H1 (cell line): Measurements from ENCODE around the gene PNPLA1. TPM values are rescaled to one million over a fixed set of nuclear protein-coding genes. Genes with fewer than 3 reads are reported as not detected.

Source experiments
- CTCF ChIA-PET: fragments of 300-600 bp; sonication (Branson Sonifier 250); formaldehyde crosslinking; loops from one replicate; lab custom pipeline; 2021; ENCODE audit not compliant: partially characterized antibody; lab: Charles Lee
- POLR2A ChIA-PET: fragments of 300-600 bp; sonication (Branson Sonifier 250); formaldehyde crosslinking; loops from one replicate; lab custom pipeline; 2021; ENCODE audit warnings: inconsistent platforms; ENCODE audit not compliant: partially characterized antibody; lab: Charles Lee
- DNase-seq, 2 experiments: peaks; one replicate each; pipeline versions ENCODE4 v3.0.0 to v3.0.0-alpha.2; 2010 to 2022; ENCODE audit warnings: low spot score in 2 of 2, low read depth in 1 of 2, mixed read lengths in 1 of 2
- FAIRE-seq: peaks from 2 replicates; lab custom pipeline; 2011; peaks lifted over from hg19 to GRCh38; lab: Jason Lieb, UNC
- H2AFZ ChIP-seq: 2 replicates; pipeline ENCODE4 v1.8.1; 2012; ENCODE audit warnings: low read length, inconsistent platforms
- H2AK5ac ChIP-seq: 2 replicates; pipeline ENCODE4 v1.6.1; 2013; ENCODE audit warnings: low read depth, low read length
- H2BK120ac ChIP-seq: replicated peaks from 2 replicates; pipeline ENCODE3; 2013; ENCODE audit warnings: low read depth, low read length, inconsistent platforms
- H2BK12ac ChIP-seq: 2 replicates; pipeline ENCODE4 v1.6.1; 2013; ENCODE audit warnings: low read depth, low read length
- H2BK15ac ChIP-seq: 2 replicates; pipeline ENCODE4 v1.6.1; 2013; ENCODE audit warnings: low read length
- H2BK20ac ChIP-seq: 2 replicates; pipeline ENCODE4 v1.6.1; 2013; ENCODE audit warnings: low read length
- H2BK5ac ChIP-seq: 2 replicates; pipeline ENCODE4 v1.6.1; 2013; ENCODE audit warnings: low read depth, low read length
- H3K14ac ChIP-seq: 2 replicates; pipeline ENCODE4 v1.6.1; 2013; ENCODE audit warnings: inconsistent platforms; ENCODE audit not compliant: insufficient read length
- H3K18ac ChIP-seq: 2 replicates; pipeline ENCODE4 v1.6.1; 2013; ENCODE audit warnings: low read length; ENCODE audit errors: extremely low read depth
- H3K23ac ChIP-seq: 2 replicates; pipeline ENCODE4 v1.6.1; 2013; ENCODE audit warnings: inconsistent platforms; ENCODE audit not compliant: insufficient read length
- H3K23me2 ChIP-seq: 2 replicates; pipeline ENCODE4 v1.6.1; 2013; ENCODE audit warnings: low read depth, low read length
- H3K27ac ChIP-seq: 2 replicates; pipeline ENCODE4 v1.6.1; 2011; ENCODE audit warnings: low read depth, low read length, inconsistent platforms
- H3K27me3 ChIP-seq, 4 experiments: replicated peaks in 1 of 4; 1 replicate in 1 of 4; 2 replicates in 3 of 4; pipeline versions ENCODE4 v1.6.1 to v1.8.1; 2011 to 2013; ENCODE audit warnings: low read length in 3 of 4, mild to moderate bottlenecking in 3 of 4, inconsistent platforms in 2 of 4, mixed read lengths in 2 of 4, moderate library complexity in 1 of 4; ENCODE audit not compliant: control insufficient read depth in 3 of 4, insufficient read depth in 3 of 4; ENCODE audit errors: extremely low read depth in 1 of 4
- H3K36me3 ChIP-seq, 4 experiments: 2 replicates each; pipeline versions ENCODE4 v1.6.1 to v1.8.1; 2011 to 2013; ENCODE audit warnings: mild to moderate bottlenecking in 4 of 4, low read length in 3 of 4, moderate library complexity in 2 of 4, control low read depth in 1 of 4, inconsistent platforms in 1 of 4; ENCODE audit not compliant: insufficient read depth in 4 of 4, control insufficient read depth in 2 of 4
- H3K4ac ChIP-seq: replicated peaks from 2 replicates; pipeline ENCODE3; 2013; ENCODE audit warnings: low read length, low read depth, mixed read lengths, inconsistent platforms; ENCODE audit not compliant: insufficient read length
- H3K4me1 ChIP-seq, 4 experiments: replicated peaks in 1 of 4; 1 replicate in 1 of 4; 2 replicates in 3 of 4; pipeline versions ENCODE4 v1.6.1 to v1.8.1; 2011 to 2013; ENCODE audit warnings: low read length in 3 of 4, inconsistent platforms in 2 of 4, mixed read lengths in 1 of 4; ENCODE audit not compliant: insufficient read depth in 4 of 4, control insufficient read depth in 3 of 4
- H3K4me2 ChIP-seq, 2 experiments: 2 replicates each; pipeline versions ENCODE4 v1.6.1 to v1.8.1; 2011 to 2013; ENCODE audit warnings: low read depth in 2 of 2, low read length in 2 of 2, control low read depth in 1 of 2, inconsistent platforms in 1 of 2, mild to moderate bottlenecking in 1 of 2; ENCODE audit not compliant: insufficient read depth in 1 of 2
- H3K4me3 ChIP-seq, 4 experiments: fragments of 200-600, 300-600 bp in 1 of 4; sonication (generic), shearing (Covaris generic), sonication (Bioruptor Twin) in 1 of 4; 2 replicates each; pipeline versions ENCODE4 v1.5.1 to v1.8.1; 2011 to 2016; ENCODE audit warnings: low read length in 4 of 4, low read depth in 3 of 4, control low read depth in 2 of 4, inconsistent platforms in 2 of 4, mild to moderate bottlenecking in 2 of 4, mixed read lengths in 1 of 4, moderate library complexity in 1 of 4; ENCODE audit not compliant: insufficient read depth in 2 of 4; ENCODE audit errors: extremely low read depth in 1 of 4
- H3K56ac ChIP-seq: replicated peaks from 2 replicates; pipeline ENCODE3; 2013; ENCODE audit warnings: low read depth, mild to moderate bottlenecking, mixed read lengths, low read length, inconsistent platforms; ENCODE audit not compliant: insufficient read length
- H3K79me1 ChIP-seq: 2 replicates; pipeline ENCODE4 v1.6.1; 2013; ENCODE audit warnings: low read depth, low read length, control low read depth
- H3K79me2 ChIP-seq, 2 experiments: 2 replicates each; pipeline versions ENCODE4 v1.6.1 to v1.8.1; 2012 to 2013; ENCODE audit warnings: low read length in 2 of 2, mild to moderate bottlenecking in 2 of 2, inconsistent platforms in 1 of 2; ENCODE audit not compliant: insufficient read depth in 2 of 2, control insufficient read depth in 1 of 2
- H3K9ac ChIP-seq, 4 experiments: replicated peaks in 1 of 4; 1 replicate in 1 of 4; 2 replicates in 3 of 4; pipeline versions ENCODE4 v1.6.1 to v1.8.1; 2011 to 2013; ENCODE audit warnings: low read depth in 3 of 4, low read length in 3 of 4, control low read depth in 2 of 4, mild to moderate bottlenecking in 2 of 4, moderate library complexity in 2 of 4, inconsistent platforms in 1 of 4; ENCODE audit errors: extremely low read depth in 1 of 4
- H3K9me3 ChIP-seq, 2 experiments: 2 replicates each; pipeline versions ENCODE4 v1.6.1 to v1.8.1; 2012 to 2013; ENCODE audit warnings: mild to moderate bottlenecking in 2 of 2, moderate library complexity in 2 of 2, control low read depth in 1 of 2, inconsistent platforms in 1 of 2, low read depth in 1 of 2, low read length in 1 of 2, mixed read lengths in 1 of 2; ENCODE audit not compliant: insufficient read depth in 2 of 2
- H4K20me1 ChIP-seq, 2 experiments: replicated peaks in 1 of 2; 2 replicates each; pipeline versions ENCODE3 to v1.8.1; 2011 to 2013; ENCODE audit warnings: inconsistent platforms in 2 of 2, low read length in 2 of 2, mild to moderate bottlenecking in 1 of 2; ENCODE audit not compliant: insufficient read depth in 2 of 2, control insufficient read depth in 1 of 2
- H4K5ac ChIP-seq: 2 replicates; pipeline ENCODE4 v1.6.1; 2013; ENCODE audit warnings: low read length, low read depth, mixed read lengths, inconsistent platforms; ENCODE audit not compliant: insufficient read length
- H4K8ac ChIP-seq: 2 replicates; pipeline ENCODE4 v1.8.0; 2013; ENCODE audit warnings: mild to moderate bottlenecking, moderate library complexity, low read length, inconsistent platforms; ENCODE audit not compliant: insufficient read depth; ENCODE audit errors: extremely low read depth
- H4K91ac ChIP-seq: replicated peaks from 2 replicates; pipeline ENCODE3; 2013; ENCODE audit warnings: low read length, mixed read lengths, inconsistent platforms; ENCODE audit not compliant: insufficient read length
- CEBPB ChIP-seq: IDR thresholded peaks from 2 replicates; pipeline ENCODE4 v1.6.1; 2012; ENCODE audit warnings: low read depth, low read length
- CREB1 ChIP-seq: IDR thresholded peaks from 2 replicates; pipeline ENCODE4 v1.6.1; 2012; ENCODE audit warnings: inconsistent platforms
- EGR1 ChIP-seq: IDR thresholded peaks from 2 replicates; pipeline ENCODE4 v1.6.1; 2011; ENCODE audit warnings: low read depth, low read length, borderline replicate concordance
- GTF2F1 ChIP-seq: IDR thresholded peaks from 2 replicates; pipeline ENCODE4 v1.6.1; 2012; ENCODE audit warnings: low read depth, low read length, improper control_type of control experiment, borderline replicate concordance
- MAFK ChIP-seq: IDR thresholded peaks from 2 replicates; pipeline ENCODE4 v1.6.1; 2012; ENCODE audit warnings: low read depth, mild to moderate bottlenecking, improper control_type of control experiment, low read length
- NRF1 ChIP-seq: IDR thresholded peaks from 2 replicates; pipeline ENCODE4 v1.6.1; 2011; ENCODE audit warnings: mild to moderate bottlenecking, low read depth, low read length, improper control_type of control experiment
- RAD21 ChIP-seq, 2 experiments: IDR thresholded peaks in 1 of 2; conservative IDR thresholded peaks in 1 of 2; 2 replicates each; pipeline ENCODE4 v1.6.1; 2011; ENCODE audit warnings: low read depth in 2 of 2, low read length in 2 of 2, improper control_type of control experiment in 1 of 2, inconsistent platforms in 1 of 2, mild to moderate bottlenecking in 1 of 2, moderate library complexity in 1 of 2
- RBBP5 ChIP-seq: IDR thresholded peaks from 2 replicates; pipeline ENCODE4 v1.7.1; 2012; ENCODE audit warnings: low read depth, mild to moderate bottlenecking, inconsistent platforms, low read length, moderate library complexity, borderline replicate concordance
- SIRT6 ChIP-seq: IDR thresholded peaks from one replicate; pipeline ENCODE4 v1.7.1; 2012; ENCODE audit warnings: low read length, inconsistent platforms
- SIX5 ChIP-seq: IDR thresholded peaks from 2 replicates; pipeline ENCODE4 v1.6.1; 2011; ENCODE audit warnings: mild to moderate bottlenecking, low read depth, low read length
- SP1 ChIP-seq: IDR thresholded peaks from 2 replicates; pipeline ENCODE4 v1.6.1; 2011; ENCODE audit warnings: low read depth, low read length
- SUZ12 ChIP-seq: fragments of 200-600 bp; sonication (generic); IDR thresholded peaks from 2 replicates; pipeline ENCODE4 v1.6.1; 2012; ENCODE audit warnings: mild to moderate bottlenecking, inconsistent platforms, low read length, moderate library complexity, mixed read lengths
- TAF1 ChIP-seq: IDR thresholded peaks from 2 replicates; pipeline ENCODE4 v1.6.1; 2011; ENCODE audit warnings: mild to moderate bottlenecking, low read depth, low read length
- WGBS, 2 experiments: shearing (Covaris generic) in 1 of 2; methylation state at CpG; one replicate each; pipeline versions ENCODE4 v1.1.6 to v1.1.7; 2013 to 2015; ENCODE audit warnings: low lambda C conversion rate in 2 of 2, mixed read lengths in 2 of 2, inconsistent platforms in 1 of 2, low coverage in 1 of 2, missing lambda C conversion rate in 1 of 2; ENCODE audit not compliant: insufficient replicate concordance in 2 of 2, insufficient coverage in 1 of 2, insufficient read length in 1 of 2; ENCODE audit errors: extremely low coverage in 1 of 2, missing lambda C conversion rate in 1 of 2; 5-methylcytosine and 5-hydroxymethylcytosine counted together
- polyA plus RNA-seq, 7 experiments: library from polyadenylated mRNA; depleted of rRNA in 3 of 7; stranded (reverse) in 5 of 7; unstranded in 2 of 7; fragments of >200 nt in 5 of 7; fragments of 200-250 nt in 2 of 7; gene quantifications; 1 replicate in 5 of 7; 2 replicates in 1 of 7; 4 replicates in 1 of 7; pipeline versions ENCODE4 v1.2.1 to v1.2.3, GENCODE V29; 2011 to 2013; ENCODE audit warnings: missing spikeins in 2 of 7, mixed read lengths in 2 of 7
- total RNA-seq: library from RNA; stranded (reverse); fragmentation: NEBNext Ultra II Directional; extraction: Animal tissue kit (Norgen Biotek cat#: 25700); gene quantifications from 2 replicates; pipeline ENCODE4 v1.2.1, GENCODE V29; 2021
- TF ChIP-seq, protein P1 (sequence below): IDR thresholded peaks from 2 replicates; pipeline ENCODE4 v1.6.1; 2011; ENCODE audit warnings: low read depth, mild to moderate bottlenecking, low read length; ENCODE audit not compliant: insufficient read depth

PNPLA1 gene
- total and polyA plus RNA-seq, 2 of the 8 experiments (the other 6 are each of a cell fraction or from before 2014, with no cell fraction given) = not detected

DNA sequence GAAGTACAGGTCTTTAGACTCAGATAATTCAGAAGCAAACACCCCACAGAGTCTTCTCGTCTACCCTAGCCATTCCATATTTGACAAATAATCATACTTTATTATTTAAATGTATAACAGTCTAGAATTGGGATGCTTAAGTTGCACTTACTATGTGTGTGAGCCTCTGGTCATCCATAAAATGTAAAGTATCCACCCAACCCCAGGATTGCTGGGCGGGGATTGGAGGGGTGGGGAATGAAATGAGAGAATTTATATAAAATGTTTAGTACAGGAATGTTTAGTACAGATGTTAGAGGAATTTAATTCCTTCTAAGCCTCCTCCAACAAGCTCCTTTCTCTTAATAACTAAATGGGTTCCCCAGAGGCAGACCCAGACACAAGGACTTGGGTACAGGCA lies 50.0 kb downstream of the PNPLA1 start:
- no peaks in the 10 kb centered on the region for H3K36me3 ChIP-seq
- H3K79me2 ChIP-seq = no peaks in the 10 kb centered on the region
- H2AK5ac ChIP-seq = no peak overlapping the region
- H3K79me1 ChIP-seq = no peaks in the 10 kb centered on the region
- no peak overlapping the region for H3K56ac ChIP-seq
- H3K23me2 ChIP-seq = no peaks in the 10 kb centered on the region
- H3K9me3 ChIP-seq = no peaks in the 10 kb centered on the region
- H3K4me1 ChIP-seq = peaks cover 0 to 7% (median 0%) of the 10 kb centered on the region in 4 experiments; a peak in 2 of 7 replicates
- no peak overlapping the region for H3K4me2 ChIP-seq
- no peak overlapping the region for H3K27ac ChIP-seq
- no peak overlapping the region for H2BK120ac ChIP-seq
- H4K5ac ChIP-seq = no peak overlapping the region
- no peaks in the 10 kb centered on the region for H4K20me1 ChIP-seq
- FAIRE-seq = no peak
- no peak overlapping the region for H2BK20ac ChIP-seq
- H2BK5ac ChIP-seq = no peak overlapping the region
- 90% methylated on average over 2 of the region's 2 CpGs; no CpG with 5 or more reads in 1 of the 2 experiments for WGBS, 2 experiments
- no peak overlapping the region for H4K8ac ChIP-seq
- no peak overlapping the region for H3K18ac ChIP-seq
- no peaks in the 10 kb centered on the region; a peak in 1 of 7 replicates for H3K27me3 ChIP-seq
- no peak overlapping the region for H3K23ac ChIP-seq
- ChIA-PET POLR2A (no interaction called here), CTCF (interaction anchor here (0.9 to 14.2 kb wide), 8 partner anchors 9 to 180 kb away, joined by 3 to 137 read pairs (median 6); no protein-coding TSS in a partner anchor)
- H3K4me3 ChIP-seq = no peak overlapping the region
- H4K91ac ChIP-seq = no peak overlapping the region
- no peak overlapping the region for H2BK12ac ChIP-seq
- no peak overlapping the region for H2BK15ac ChIP-seq
- H3K9ac ChIP-seq = no peak overlapping the region
- no peak for TF ChIP-seq CEBPB
- TF ChIP-seq SUZ12 = no peak
- no peak for TF ChIP-seq SIRT6
- TF ChIP-seq MAFK = no peak
- no peak for TF ChIP-seq TAF1
- no peak for TF ChIP-seq CREB1
- no peak for TF ChIP-seq NRF1
- TF ChIP-seq EGR1 = no peak
- TF ChIP-seq, protein P1, sequence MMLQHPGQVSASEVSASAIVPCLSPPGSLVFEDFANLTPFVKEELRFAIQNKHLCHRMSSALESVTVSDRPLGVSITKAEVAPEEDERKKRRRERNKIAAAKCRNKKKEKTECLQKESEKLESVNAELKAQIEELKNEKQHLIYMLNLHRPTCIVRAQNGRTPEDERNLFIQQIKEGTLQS = no peak
- no peak for TF ChIP-seq SP1
- no peak for TF ChIP-seq RAD21 (IDR thresholded peaks at IDR 0.05 in 1 of 2, conservative IDR thresholded peaks at IDR 0.05 in 1 of 2; ENCODE audit: low read depth in 2 of 2, low read length in 2 of 2)
- no peak for TF ChIP-seq SIX5
- no peak for TF ChIP-seq RBBP5
- no peak for TF ChIP-seq GTF2F1
- no peak for DNase-seq
- H3K14ac ChIP-seq = no peak overlapping the region
- no peak overlapping the region for H3K4ac ChIP-seq
- H2AFZ ChIP-seq = no peak overlapping the region
